Measurements from ENCODE around the gene C12orf76. TPM values are rescaled to one million over a fixed set of nuclear protein-coding genes. Genes with fewer than 3 reads are reported as not detected.
A peak's percentile ranks its signal among the peaks of the same experiment; 100 is the strongest.

Gene C12orf76
- total RNA-seq, 2 donors from 2014 or later, result 20.4 to 26.1 TPM

GRCh38 chr12:110039085-110039807, 9.1 kb downstream of the C12orf76 start:
- intact Hi-C loops (cut with DNase I), result no loop called here
- DNase-seq (ENCODE audit: low spot score), result peak; percentile 60
- Histone ChIP-seq H3K9me3 (no peaks in the 10 kb centered on the region), H3K4me3 (no peak overlapping the region), H3K36me3 (no peaks in the 10 kb centered on the region), H3K4me1 (replicated peaks) (no peaks in the 10 kb centered on the region), H3K27me3 (replicated peaks; ENCODE audit: insufficient read depth) (no peaks in the 10 kb centered on the region), H3K27ac (peak overlapping the region; percentile 63 to 71)
- WGBS, result 18% methylated on average over 5 of the region's 5 CpGs
- TF ChIP-seq POLR2A (IDR thresholded peaks at IDR 0.05) (no peak), CTCF (IDR thresholded peaks at IDR 0.05) (no peak), POLR2AphosphoS5 (IDR thresholded peaks at IDR 0.05) (peak; percentile 82)

GRCh38 chr12:110038741-110039084, 9.6 kb downstream of the C12orf76 start:
- intact Hi-C loops (cut with DNase I), result no loop called here
- DNase-seq (ENCODE audit: low spot score), result no peak
- no peaks in the 10 kb centered on the region for H3K27me3 ChIP-seq (replicated peaks; ENCODE audit: insufficient read depth)
- peak overlapping the region; percentile 63 to 71 for H3K27ac ChIP-seq
- no peaks in the 10 kb centered on the region for H3K4me1 ChIP-seq (replicated peaks)
- 34% methylated on average over 5 of the region's 5 CpGs for WGBS
- H3K4me3 ChIP-seq, result no peak overlapping the region
- no peaks in the 10 kb centered on the region for H3K36me3 ChIP-seq
- TF ChIP-seq CTCF (IDR thresholded peaks at IDR 0.05) (no peak), POLR2A (IDR thresholded peaks at IDR 0.05) (no peak), POLR2AphosphoS5 (IDR thresholded peaks at IDR 0.05) (no peak)
- no peaks in the 10 kb centered on the region for H3K9me3 ChIP-seq

- TF ChIP-seq POLR2AphosphoS5 (IDR thresholded peaks at IDR 0.05) (no peak), POLR2A (IDR thresholded peaks at IDR 0.05) (no peak), CTCF (IDR thresholded peaks at IDR 0.05) (no peak)
- Histone ChIP-seq H3K27me3 (replicated peaks; ENCODE audit: insufficient read depth) (no peaks in the 10 kb centered on the region), H3K4me1 (replicated peaks) (no peaks in the 10 kb centered on the region), H3K27ac (no peak overlapping the region), H3K4me3 (no peak overlapping the region), H3K36me3 (no peaks in the 10 kb centered on the region), H3K9me3 (no peaks in the 10 kb centered on the region)
- DNase-seq (ENCODE audit: low spot score), result no peak
- intact Hi-C loops (cut with DNase I), result no loop called here
- 100% methylated on average over 5 of the region's 5 CpGs for WGBS
Observed at GRCh38 chr12:110037315-110037714, 11.0 kb downstream of the C12orf76 start.

- Histone ChIP-seq H3K4me3 (no peak overlapping the region), H3K9me3 (no peaks in the 10 kb centered on the region), H3K36me3 (no peaks in the 10 kb centered on the region), H3K27me3 (replicated peaks; ENCODE audit: insufficient read depth) (no peaks in the 10 kb centered on the region), H3K4me1 (replicated peaks) (no peaks in the 10 kb centered on the region), H3K27ac (no peak overlapping the region)
- WGBS, result 94% methylated on average over 7 of the region's 7 CpGs
- no peak for DNase-seq (ENCODE audit: low spot score)
- intact Hi-C loops (cut with DNase I), result no loop called here
- TF ChIP-seq POLR2A (IDR thresholded peaks at IDR 0.05), result no peak
- TF ChIP-seq CTCF (IDR thresholded peaks at IDR 0.05), result no peak
- TF ChIP-seq POLR2AphosphoS5 (IDR thresholded peaks at IDR 0.05), result no peak
Observed at GRCh38 chr12:110035534-110036104, 12.7 kb downstream of the C12orf76 start.

GRCh38 chr12:110033888-110034287, 14.4 kb downstream of the C12orf76 start:
- Histone ChIP-seq H3K4me3 (no peak overlapping the region), H3K27ac (no peak overlapping the region), H3K36me3 (no peaks in the 10 kb centered on the region), H3K27me3 (replicated peaks; ENCODE audit: insufficient read depth) (no peaks in the 10 kb centered on the region), H3K4me1 (replicated peaks) (no peaks in the 10 kb centered on the region), H3K9me3 (no peaks in the 10 kb centered on the region)
- no peak for TF ChIP-seq POLR2AphosphoS5 (IDR thresholded peaks at IDR 0.05)
- no peak for TF ChIP-seq POLR2A (IDR thresholded peaks at IDR 0.05)
- no peak for TF ChIP-seq CTCF (IDR thresholded peaks at IDR 0.05)
- no peak for DNase-seq (ENCODE audit: low spot score)
- intact Hi-C loops (cut with DNase I), result no loop called here
- WGBS, result 92% methylated on average over 3 of the region's 3 CpGs
